ENCODE measurements around the gene RBMS1.

Gene RBMS1

DNA sequence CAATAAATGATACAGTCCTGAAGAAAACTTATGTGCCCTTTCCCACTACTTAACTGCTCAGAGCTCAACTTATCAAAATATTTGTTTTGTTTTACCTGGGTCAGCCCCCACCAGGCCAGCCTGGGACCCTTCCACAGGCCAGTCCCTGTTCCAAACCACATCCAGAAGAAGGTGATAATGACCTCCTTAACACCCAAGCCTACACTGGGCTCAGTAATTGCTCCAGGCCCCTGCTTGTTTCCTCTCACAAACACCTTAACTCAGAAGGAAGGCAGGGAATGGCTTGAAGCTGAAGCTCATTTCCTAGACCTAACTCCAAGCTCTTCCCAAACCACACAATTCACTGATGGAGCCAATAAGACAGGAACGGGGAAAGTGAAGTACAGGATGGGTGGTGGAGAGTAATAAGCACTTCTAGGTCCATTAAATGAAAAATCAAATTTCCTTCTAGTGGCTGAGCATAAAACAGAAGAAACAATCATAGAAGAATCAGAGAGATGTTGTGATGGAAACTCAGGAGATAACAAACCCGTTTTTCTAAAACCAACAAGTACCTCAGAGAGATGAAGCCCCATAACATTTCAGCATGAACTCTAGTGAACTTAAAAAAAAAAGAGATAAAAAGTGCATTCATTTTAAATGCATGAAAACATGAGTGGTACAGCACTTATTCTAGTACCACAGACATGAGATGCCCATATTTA lies 160.1 kb downstream of the RBMS1 start:
- no peak for DNase-seq (ENCODE audit: low read depth, low spot score)

DNA sequence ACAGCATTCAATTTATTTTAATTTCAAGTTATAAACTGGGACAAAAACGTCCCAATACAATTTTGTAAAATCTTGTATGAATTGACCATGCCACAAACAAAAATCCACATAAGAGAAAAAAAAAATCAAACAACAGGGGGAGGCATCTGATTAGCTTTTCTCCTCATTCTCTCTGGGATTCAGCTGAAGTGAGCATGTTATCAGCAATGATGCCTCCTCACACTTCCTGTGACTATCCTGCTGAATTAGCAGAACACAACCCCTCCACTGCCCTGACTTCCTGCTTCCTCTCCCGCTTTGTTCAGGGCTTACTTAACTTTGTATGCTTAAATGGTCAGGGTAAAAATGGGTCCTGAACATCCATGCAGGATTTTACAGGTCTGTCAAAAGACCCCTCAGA lies 161.3 kb downstream of the RBMS1 start:
- no peak for DNase-seq (ENCODE audit: low read depth, low spot score)

DNA sequence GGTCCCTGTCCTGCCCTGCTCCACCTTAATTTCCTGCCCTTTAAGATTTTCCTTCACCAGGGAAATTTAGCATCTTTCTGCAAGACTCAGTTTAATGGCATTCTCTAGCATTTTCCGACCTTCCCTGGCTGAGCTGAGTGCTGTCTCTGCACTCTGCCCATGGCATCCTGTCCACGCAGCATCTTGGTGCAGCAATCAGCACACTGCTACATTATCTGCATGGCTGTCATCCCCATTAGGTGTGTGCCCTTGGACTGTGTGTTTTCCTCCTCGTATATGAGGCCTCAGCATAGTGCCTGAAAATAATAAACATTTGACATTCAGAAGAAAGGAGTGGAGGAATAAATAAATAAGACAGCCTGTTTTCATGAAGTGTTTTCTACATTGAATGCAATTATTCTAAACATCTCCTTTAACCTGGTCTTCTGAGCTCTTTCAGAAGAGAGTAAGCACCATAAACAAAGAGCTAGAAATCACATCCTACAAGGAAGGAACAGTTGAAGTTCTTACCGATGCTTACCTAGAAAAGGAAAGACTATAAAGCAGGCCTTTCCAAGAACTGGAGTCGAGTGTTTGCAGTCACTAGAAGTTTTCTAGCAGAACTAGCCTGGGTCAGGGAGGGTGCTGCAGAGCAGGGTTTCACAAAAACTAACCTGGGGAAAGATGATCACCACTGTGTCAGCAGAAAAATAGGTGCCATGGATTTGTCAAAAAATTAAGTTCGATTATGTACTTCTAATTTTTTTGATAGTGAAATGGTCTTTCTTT lies 162.2 kb downstream of the RBMS1 start:
- DNase-seq (ENCODE audit: low read depth, low spot score), result no peak

DNA sequence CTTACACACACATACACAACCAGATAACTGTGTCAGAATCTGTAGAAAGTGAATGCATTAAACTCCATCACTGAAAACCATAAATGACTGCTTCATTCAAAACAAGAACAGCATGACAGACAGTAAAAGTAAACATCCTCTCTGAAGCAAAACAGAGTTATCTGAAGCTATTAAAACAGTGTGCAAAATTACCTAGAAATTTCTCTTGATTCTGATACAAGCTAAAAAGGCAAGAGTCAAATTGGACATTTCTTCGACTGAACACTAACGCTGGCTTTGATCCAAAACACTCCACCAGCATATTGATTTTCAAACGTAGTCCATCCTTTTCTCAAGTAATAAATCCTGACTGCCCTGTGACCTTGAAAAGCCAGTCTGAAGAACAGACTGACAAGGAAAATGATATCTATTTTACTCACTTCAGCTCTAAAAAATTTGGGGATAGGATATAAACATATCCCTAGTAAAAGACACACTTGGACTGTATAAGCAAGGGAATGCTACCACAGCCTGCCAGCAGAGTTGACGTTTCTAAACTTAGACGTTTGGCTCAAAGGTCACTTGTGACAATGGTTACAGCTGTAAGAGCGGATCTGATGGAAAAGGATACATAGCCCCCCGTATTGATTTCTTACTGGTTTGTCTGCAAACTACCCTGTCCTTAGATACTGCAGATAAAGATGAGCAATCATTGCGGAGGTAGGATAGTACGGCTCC lies 164.6 kb downstream of the RBMS1 start:
- DNase-seq (ENCODE audit: low read depth, low spot score), result no peak

DNA sequence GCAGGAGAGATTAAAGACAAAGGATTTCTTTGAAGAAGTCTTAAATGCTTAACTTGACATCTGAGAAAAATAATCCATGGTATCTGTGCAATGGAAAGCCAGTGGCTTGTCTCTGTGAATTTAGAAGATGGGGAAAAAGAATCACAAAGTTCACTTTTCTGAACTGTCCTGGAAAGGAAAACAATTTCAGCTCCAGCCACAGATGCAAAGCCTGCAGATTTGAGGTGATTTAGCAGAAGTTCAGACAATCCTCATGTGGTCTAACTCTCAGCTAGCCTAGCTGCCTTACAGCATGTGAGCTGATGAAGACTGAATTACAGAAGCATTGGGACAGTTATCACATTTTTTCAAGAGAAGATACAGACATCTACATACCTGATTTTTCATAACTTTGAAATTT lies 166.8 kb downstream of the RBMS1 start:
- no peak for DNase-seq (ENCODE audit: low read depth, low spot score)

DNA sequence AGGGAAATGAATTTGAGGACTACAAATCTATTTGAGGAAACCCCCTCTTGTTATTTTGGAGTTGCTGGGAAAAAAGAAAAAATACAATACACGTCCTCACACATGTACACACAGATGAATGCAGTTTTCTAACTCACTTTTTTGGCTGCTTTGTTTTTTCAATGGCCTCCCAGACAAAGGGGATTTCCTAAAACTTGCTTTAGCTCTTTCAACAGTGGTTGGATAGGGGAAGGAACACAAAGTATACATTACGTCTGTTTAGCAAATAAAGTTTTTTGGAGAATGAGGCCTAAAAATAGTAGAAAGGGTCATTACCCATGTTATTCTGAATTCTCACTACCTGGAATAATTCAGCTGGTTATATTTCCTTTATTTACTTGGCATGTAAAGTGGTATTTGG lies 168.2 kb downstream of the RBMS1 start:
- DNase-seq (ENCODE audit: low read depth, low spot score), result no peak

DNA sequence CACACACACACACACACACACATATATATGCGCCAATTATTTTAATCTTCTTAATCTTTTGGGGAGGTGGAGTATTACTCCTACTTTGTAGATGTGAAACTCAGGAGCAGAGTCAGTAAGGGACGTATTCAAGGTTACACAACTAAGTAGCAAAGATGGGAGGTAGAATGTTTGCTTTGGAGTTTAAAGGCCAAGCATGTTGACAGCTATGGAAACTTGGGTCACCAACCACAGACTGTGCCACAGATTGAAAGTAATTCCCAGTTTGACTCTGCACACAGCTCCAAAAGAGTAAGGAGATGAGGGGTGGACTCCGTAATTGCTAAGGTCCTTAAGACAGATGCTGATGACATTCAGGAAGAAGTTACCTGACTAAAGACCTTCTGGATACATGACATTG lies 168.7 kb downstream of the RBMS1 start:
- DNase-seq (ENCODE audit: low read depth, low spot score), result no peak

DNA sequence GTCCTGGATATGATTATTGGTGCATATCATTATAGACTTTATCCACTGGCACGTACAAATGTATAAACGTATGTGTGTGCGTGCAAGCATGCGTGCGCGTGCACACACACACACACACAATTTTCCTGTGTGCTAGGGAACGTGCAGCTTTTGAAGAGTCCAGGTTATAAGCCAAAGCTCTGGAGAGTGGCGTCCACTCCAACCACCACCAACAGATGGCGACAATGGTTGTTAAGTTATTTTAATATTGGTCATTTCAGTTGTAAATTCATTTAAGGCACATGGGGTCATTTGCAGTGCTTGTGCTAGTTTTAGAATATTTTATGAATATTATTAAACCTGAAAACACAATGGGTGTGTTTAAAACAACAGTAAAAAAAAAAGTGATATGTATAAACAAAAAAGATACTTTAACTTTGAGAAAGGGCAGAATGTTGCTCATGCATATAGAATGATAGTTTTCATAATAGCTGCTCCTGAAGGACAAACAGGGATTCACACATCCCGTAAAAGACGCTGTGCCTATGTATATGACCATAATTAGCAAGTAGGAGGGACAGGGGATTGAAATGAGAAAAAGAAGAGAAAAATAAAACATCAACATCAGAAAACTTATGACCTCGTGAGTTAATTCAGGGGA lies 169.3 kb downstream of the RBMS1 start:
- no peak for DNase-seq (ENCODE audit: low read depth, low spot score)

DNA sequence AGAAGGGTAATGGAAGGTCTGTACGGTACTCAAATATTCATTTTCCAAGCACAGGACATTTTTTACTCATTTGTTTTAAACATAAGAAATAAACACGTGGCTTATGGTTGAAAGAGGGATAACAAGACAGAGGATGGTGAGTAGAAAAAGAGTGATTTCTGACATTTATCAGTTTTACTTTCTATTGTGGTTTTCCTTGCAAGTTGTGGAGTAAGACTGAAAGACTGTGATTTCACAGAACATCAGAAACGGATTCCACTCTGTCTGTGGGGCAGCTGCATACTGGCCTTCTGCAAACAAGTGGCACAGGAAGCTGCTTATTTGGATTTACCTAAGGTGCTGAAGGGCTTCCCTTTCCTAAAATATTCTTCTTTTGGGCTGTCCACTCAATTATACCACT lies 171.3 kb downstream of the RBMS1 start:
- DNase-seq (ENCODE audit: low read depth, low spot score), result no peak

DNA sequence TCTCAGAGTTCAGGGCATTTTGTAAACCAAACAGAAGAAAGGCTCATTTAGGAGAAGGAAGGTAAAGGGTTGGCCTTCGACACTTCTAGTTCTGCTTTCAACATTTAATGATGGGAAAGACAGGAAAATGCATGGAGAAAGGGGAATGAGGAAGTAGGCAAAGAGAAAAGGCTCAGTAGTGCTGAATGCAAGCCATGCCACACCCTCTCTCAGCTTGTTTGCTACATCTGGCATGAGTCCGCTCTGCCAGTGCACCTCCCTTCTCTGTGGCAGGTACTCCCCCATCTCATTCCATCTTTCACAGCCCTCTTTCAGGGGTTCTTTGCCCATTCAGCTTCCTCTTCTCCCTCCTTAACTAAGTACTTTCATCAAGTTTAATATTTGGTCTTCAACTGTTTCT lies 172.6 kb downstream of the RBMS1 start:
- DNase-seq (ENCODE audit: low read depth, low spot score), result no peak

- no peak for DNase-seq (ENCODE audit: low read depth, low spot score)
Observed at GRCh38 chr2:160319700-160320099, 173.9 kb downstream of the RBMS1 start.

DNA sequence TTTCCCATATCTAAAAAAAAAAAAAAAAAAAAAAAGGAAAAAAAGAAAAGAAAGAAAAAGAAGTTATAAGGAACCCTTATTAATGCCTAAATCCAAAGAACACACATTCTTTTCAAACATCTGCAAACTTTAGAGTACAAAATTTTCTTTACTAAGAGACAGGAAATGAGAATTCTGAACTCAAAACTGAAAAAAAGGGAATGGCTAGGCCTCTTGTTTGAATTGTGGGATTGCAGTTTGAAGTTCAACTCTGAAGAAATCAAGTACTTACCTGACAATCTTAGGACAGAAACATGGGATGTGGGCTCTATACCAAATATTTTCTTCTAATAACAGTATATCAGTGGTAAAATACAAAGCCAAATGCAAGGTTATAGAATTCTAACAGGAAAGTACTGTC lies 175.4 kb downstream of the RBMS1 start:
- no peak for DNase-seq (ENCODE audit: low read depth, low spot score)

GRCh38 chr2:160317181-160318099 lies 176.2 kb downstream of the RBMS1 start:
- no peak for DNase-seq (ENCODE audit: low read depth, low spot score)

DNA sequence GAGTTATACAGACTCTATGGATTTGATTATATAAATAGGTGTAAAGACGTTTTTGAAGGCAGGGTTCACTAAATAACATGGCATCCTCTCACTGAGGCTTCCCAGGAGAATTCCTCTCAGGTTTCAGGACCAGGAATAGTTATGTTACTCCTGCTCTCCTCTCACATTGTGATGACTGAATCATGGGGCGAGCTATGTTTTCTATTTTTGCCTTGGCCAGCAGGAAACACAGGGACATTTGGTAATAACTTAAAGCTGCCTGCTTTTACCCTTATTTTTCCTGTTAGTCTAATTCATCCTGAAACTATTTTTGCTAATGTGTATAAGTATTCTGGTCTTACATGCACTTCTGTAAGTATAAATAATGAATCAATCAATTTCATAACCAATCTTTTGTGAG lies 178.3 kb downstream of the RBMS1 start:
- no peak for DNase-seq (ENCODE audit: low read depth, low spot score)

- no peak for DNase-seq (ENCODE audit: low read depth, low spot score)
Observed at GRCh38 chr2:160310118-160310828, 183.3 kb downstream of the RBMS1 start.

DNA sequence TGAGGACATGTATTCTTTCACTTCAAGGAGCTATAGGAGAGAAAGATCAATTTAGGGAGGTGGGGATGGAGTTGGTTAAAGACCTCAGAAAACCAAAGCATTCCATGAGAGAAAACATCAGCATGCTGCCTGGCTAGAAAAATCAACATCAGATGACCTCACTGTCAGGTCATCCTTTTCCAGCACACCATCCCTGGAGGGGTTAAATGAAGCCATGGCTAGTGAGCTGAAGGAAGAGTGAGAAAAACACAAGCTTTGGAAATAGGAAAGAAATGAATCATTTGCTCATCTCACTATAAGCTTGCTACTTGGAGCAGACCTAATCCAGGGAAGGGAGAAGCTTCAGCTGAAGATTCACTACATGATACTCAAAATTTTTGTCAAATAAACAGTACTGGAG lies 184.0 kb downstream of the RBMS1 start:
- no peak for DNase-seq (ENCODE audit: low read depth, low spot score)

DNA sequence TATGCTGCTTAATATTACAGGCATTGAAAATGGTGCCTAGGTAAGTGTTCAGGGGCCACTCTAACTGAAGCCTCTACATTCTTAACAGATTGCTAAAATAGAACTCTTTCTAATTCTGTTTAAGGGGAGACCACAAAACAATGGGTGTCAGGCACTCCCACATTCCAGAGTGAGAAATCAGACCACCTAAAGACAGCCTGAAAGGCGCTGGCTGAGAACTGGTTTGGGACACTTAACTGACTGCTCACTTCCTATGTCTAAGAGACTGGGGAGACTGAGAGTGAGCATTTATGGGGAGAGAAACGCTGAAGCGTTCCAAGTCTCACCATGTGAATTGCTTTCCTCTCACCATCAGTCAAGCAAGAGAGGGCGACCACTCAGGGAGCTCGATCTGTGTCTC lies 184.7 kb downstream of the RBMS1 start:
- DNase-seq (ENCODE audit: low read depth, low spot score), result no peak

DNA sequence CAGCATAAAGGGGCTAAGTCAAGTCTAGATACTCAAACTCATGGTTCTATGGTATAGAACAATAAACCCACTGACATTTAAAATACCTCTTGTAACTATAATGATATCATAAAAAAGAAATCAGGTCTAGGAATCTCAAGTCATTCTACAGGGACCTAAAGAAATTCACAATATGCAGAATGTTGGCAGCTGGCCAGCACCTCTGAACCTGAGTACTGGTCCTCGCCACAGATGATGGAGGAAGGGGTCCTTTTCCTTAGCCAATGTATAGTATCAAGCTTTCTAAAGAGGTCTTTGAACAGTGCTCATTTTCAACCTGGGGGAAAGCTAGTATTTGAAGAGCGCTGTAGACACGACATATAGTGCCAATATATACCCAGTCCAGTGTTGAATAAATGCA lies 185.1 kb downstream of the RBMS1 start:
- DNase-seq (ENCODE audit: low read depth, low spot score), result no peak

DNA sequence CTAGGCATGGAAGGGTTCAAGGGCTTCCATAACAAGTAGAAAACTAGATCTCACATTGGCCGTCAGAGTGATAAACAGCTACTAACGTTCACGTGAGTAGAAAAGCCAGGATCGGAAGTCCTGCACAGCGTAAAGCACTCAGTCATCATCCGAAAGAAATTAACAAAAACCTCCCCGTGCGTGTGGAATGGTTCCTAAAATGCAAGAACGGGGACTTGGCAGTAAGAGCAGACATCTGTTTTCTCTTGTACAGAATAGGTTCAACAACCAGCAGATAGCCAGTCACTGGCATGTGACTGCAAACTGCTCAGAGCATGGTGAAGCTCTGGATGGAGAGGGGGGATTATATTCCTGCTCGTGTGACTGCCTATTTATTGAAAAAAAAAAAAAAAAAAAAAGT lies 186.6 kb downstream of the RBMS1 start:
- DNase-seq (ENCODE audit: low read depth, low spot score), result no peak

DNA sequence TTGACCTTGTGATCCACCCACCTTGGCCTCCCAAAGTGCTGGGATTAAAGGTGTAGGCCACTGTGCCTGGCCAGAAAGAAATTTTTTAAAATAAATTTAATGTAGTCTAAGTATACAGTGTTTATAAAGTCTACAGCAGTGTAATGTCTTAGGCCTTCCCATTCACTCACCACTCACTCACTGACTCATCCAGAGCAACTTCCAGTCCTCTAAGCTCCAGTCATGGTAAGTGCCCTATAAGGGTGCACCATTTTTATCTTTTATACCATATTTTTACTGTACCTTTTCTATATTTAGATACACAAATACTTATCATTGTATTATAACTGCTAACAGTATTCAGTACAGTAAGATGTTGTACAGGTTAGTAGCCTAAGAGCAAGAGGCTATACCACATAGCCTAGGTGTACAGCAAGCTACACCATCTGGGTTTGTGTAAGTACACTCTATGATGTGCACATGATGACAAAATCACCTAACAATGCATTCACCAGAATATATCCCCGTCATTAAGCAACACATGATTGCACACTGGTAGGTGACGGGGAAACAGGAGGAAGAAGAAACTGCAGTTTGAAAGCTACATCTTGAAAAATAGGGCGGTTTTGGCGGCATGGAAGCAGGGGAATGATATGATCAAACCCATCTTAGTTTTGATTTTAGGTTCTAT lies 188.4 kb downstream of the RBMS1 start:
- DNase-seq (ENCODE audit: low read depth, low spot score), result no peak

Measured in brain pericyte (primary cell).